GM12878 (cell line): ENCODE results near the gene TBC1D1. TPM values are rescaled to one million over a fixed set of nuclear protein-coding genes. Genes with fewer than 3 reads are reported as not detected.

Experiments
- ATAC-seq: fragments of 200-7000 bp; cut with Tn5 transposase; 3 replicates; pipeline ENCODE4 v1.9.1; 2020; ENCODE audit warnings: mild to moderate bottlenecking, moderate library complexity
- BruUV-seq: library from RNA; stranded (reverse); fragments of 400-500 nt; replicated peaks from 2 replicates; lab custom pipeline; 2021; lab: Mats Ljungman, UMichigan
- CTCF ChIA-PET: fragments of 300-600 bp; sonication (Branson Sonifier 250); formaldehyde crosslinking; extraction: SDS; loops from one replicate; lab custom pipeline; 2021; ENCODE audit warnings: inconsistent platforms; lab: Yijun Ruan, JAX
- POLR2A ChIA-PET: fragments of 350-600 bp; formaldehyde crosslinking; extraction: SDS; loops from one replicate; lab custom pipeline; 2021; ENCODE audit warnings: inconsistent platforms; lab: Charles Lee
- RAD21 ChIA-PET: fragments of 300-600 bp; sonication (Branson Sonifier 250); formaldehyde crosslinking; loops from one replicate; lab custom pipeline; 2023; ENCODE audit warnings: antibody characterized with exemption; ENCODE audit not compliant: unreplicated experiment; lab: Charles Lee
- SMC1A ChIA-PET: fragments of 300-600 bp; sonication (Branson Sonifier 250); formaldehyde crosslinking; loops from one replicate; lab custom pipeline; 2023; ENCODE audit not compliant: unreplicated experiment, uncharacterized antibody; lab: Charles Lee
- DNase-seq: peaks from one replicate; pipeline ENCODE4 v3.0.0-alpha.2; 2011; ENCODE audit warnings: low read depth, low spot score
- FAIRE-seq: peaks from 3 replicates; lab custom pipeline; 2011; peaks lifted over from hg19 to GRCh38; lab: Jason Lieb, UNC
- H2AFZ ChIP-seq: 2 replicates; pipeline ENCODE4 v1.6.0; 2011; ENCODE audit warnings: low read depth, low read length, control low read depth; ENCODE audit not compliant: control insufficient read depth
- H3K27ac ChIP-seq: 2 replicates; pipeline ENCODE4 v1.5.1; 2011; ENCODE audit warnings: control low read depth; ENCODE audit not compliant: control insufficient read depth, insufficient read depth
- H3K27me3 ChIP-seq, 2 experiments: replicated peaks in 1 of 2; 2 replicates each; pipeline versions ENCODE4 v1.6.0 to v1.6.1; 2011; ENCODE audit warnings: low read length in 1 of 2; ENCODE audit not compliant: control insufficient read depth in 2 of 2, insufficient read depth in 2 of 2
- H3K36me3 ChIP-seq, 2 experiments: 2 replicates each; pipeline ENCODE4 v1.5.1; 2011; ENCODE audit warnings: low read length in 1 of 2; ENCODE audit not compliant: control insufficient read depth in 2 of 2, insufficient read depth in 2 of 2
- H3K4me1 ChIP-seq: 2 replicates; pipeline ENCODE4 v1.6.1; 2011; ENCODE audit warnings: mild to moderate bottlenecking, low read length, moderate library complexity, mixed read lengths; ENCODE audit not compliant: control insufficient read depth, insufficient read depth
- H3K4me2 ChIP-seq: 2 replicates; pipeline ENCODE4 v1.6.0; 2011; ENCODE audit warnings: control low read depth; ENCODE audit not compliant: control insufficient read depth, insufficient read depth
- H3K4me3 ChIP-seq: fragments of 200-600 bp; sonication (generic); 2 replicates; pipeline ENCODE4 v1.5.1; 2016
- H3K79me2 ChIP-seq: 2 replicates; pipeline ENCODE4 v1.6.0; 2011; ENCODE audit warnings: low read length; ENCODE audit not compliant: control insufficient read depth, insufficient read depth
- H3K9ac ChIP-seq: 2 replicates; pipeline ENCODE4 v1.8.0; 2011; ENCODE audit warnings: low read length, control low read depth, mixed read lengths; ENCODE audit not compliant: control insufficient read depth, insufficient read depth
- H3K9me3 ChIP-seq: replicated peaks from 3 replicates; pipeline ENCODE4 v1.5.1; 2011; ENCODE audit warnings: mild to moderate bottlenecking, low read length; ENCODE audit not compliant: control insufficient read depth, insufficient read depth
- H4K20me1 ChIP-seq: 2 replicates; pipeline ENCODE4 v1.6.0; 2011; ENCODE audit not compliant: control insufficient read depth, insufficient read depth
- ASH2L ChIP-seq: fragments of 300-600, 200-600 bp; sonication (generic); IDR thresholded peaks from 2 replicates; pipeline ENCODE4 v1.6.1; 2017; ENCODE audit warnings: low read depth, mild to moderate bottlenecking, borderline replicate concordance
- CEBPZ ChIP-seq: fragments of 150-350 bp; IDR thresholded peaks from 2 replicates; pipeline ENCODE4 v1.6.1; 2016; ENCODE audit warnings: low read depth, low read length
- E2F8 ChIP-seq: fragments of 450-650 bp; IDR thresholded peaks from 2 replicates; pipeline ENCODE4 v1.6.1; 2018; ENCODE audit warnings: mild to moderate bottlenecking, low read depth, moderate library complexity; ENCODE audit not compliant: partially characterized antibody
- ELK1 ChIP-seq: IDR thresholded peaks from 2 replicates; pipeline ENCODE4 v1.6.1; 2012; ENCODE audit warnings: low read depth, low read length, improper control_type of control experiment
- MEF2B ChIP-seq: fragments of 450-650 bp; IDR thresholded peaks from 2 replicates; pipeline ENCODE4 v1.6.1; 2018; ENCODE audit warnings: mild to moderate bottlenecking, moderate library complexity; ENCODE audit not compliant: partially characterized antibody, poor library complexity, severe bottlenecking
- NBN ChIP-seq: fragments of 450-650 bp; IDR thresholded peaks from 2 replicates; pipeline ENCODE4 v1.6.1; 2016
- NFIC ChIP-seq: IDR thresholded peaks from 2 replicates; pipeline ENCODE4 v1.6.1; 2012; ENCODE audit warnings: low read depth, mild to moderate bottlenecking, inconsistent platforms, low read length, moderate library complexity
- PKNOX1 ChIP-seq: fragments of 450-650 bp; IDR thresholded peaks from 2 replicates; pipeline ENCODE4 v1.6.1; 2016; ENCODE audit warnings: mild to moderate bottlenecking
- SMARCA5 ChIP-seq: fragments of 450-650 bp; IDR thresholded peaks from 2 replicates; pipeline ENCODE4 v1.6.1; 2017; ENCODE audit warnings: mild to moderate bottlenecking
- ZNF217 ChIP-seq: fragments of 450-650 bp; IDR thresholded peaks from 2 replicates; pipeline ENCODE4 v1.6.1; 2017; ENCODE audit warnings: antibody characterized with exemption, mild to moderate bottlenecking
- ZNF687 ChIP-seq: fragments of 450-650 bp; IDR thresholded peaks from 2 replicates; pipeline ENCODE4 v1.6.1; 2017; ENCODE audit warnings: mild to moderate bottlenecking, moderate library complexity
- WGBS: methylation state at CpG from one replicate; pipeline ENCODE4 v1.1.6; 2016; ENCODE audit warnings: low lambda C conversion rate; ENCODE audit not compliant: insufficient replicate concordance, insufficient coverage; ENCODE audit errors: missing lambda C conversion rate; 5-methylcytosine and 5-hydroxymethylcytosine counted together
- in situ Hi-C: fragments of 300-500 bp; cut with MboI; formaldehyde crosslinking; loops from 9 replicates; pipeline ENCODE4 v1.14.3; 2018; ENCODE audit warnings: mixed read lengths
- intact Hi-C: fragments of 100-400 bp; cut with micrococcal nuclease; formaldehyde crosslinking; loops from one replicate; pipeline ENCODE4 v1.14.2; 2022; ENCODE audit not compliant: unreplicated experiment
- polyA plus RNA-seq, 11 experiments: library from polyadenylated mRNA; depleted of rRNA in 4 of 11; unstranded in 6 of 11; stranded (reverse) in 5 of 11; fragments of >200 nt; fragmentation: Nextera tagmentation in 4 of 11; fragmentation: Illumina TruSeq in 1 of 11; extraction: Ambion mirVana in 4 of 11; extraction: Trizol in 1 of 11; gene quantifications; 1 replicate in 1 of 11; 2 replicates in 10 of 11; pipeline versions ENCODE4 v1.2.1 to v1.2.3, GENCODE V29; 2011 to 2016; ENCODE audit warnings: inconsistent platforms in 2 of 11, missing spikeins in 2 of 11, low read depth in 1 of 11
- total RNA-seq, 4 experiments: library from RNA; depleted of rRNA in 3 of 4; stranded (reverse); fragments of >200 nt in 3 of 4; fragmentation: Illumina TruSeq in 1 of 4; extraction: Trizol in 1 of 4; gene quantifications; 2 replicates each; pipeline versions ENCODE4 v1.2.1 to v1.2.3, GENCODE V29; 2013 to 2021

TBC1D1 gene
- total and polyA plus RNA-seq, 10 of the 15 experiments (the other 5 are each of a cell fraction or from before 2014, with no cell fraction given): 5.3 to 102 (median 57.8) TPM

- SMC1A ChIA-PET: interaction anchor here (1.4 kb wide), 1 partner anchor 44 kb away, joined by 3 read pairs; no protein-coding TSS in a partner anchor
- FAIRE-seq: no peak
- CTCF ChIA-PET: interaction anchor here (0.6 to 1.0 kb wide), 2 partner anchors 11 to 557 kb away, joined by 3 read pairs; no protein-coding TSS in a partner anchor
- Histone ChIP-seq H3K4me1 (peaks cover 9% of the 10 kb centered on the region), H3K27ac (no peak overlapping the region), H3K36me3 (peaks cover 3 to 15% of the 10 kb centered on the region in 2 experiments), H3K9me3 (no peaks in the 10 kb centered on the region), H3K27me3 (no peaks in the 10 kb centered on the region), H4K20me1 (no peaks in the 10 kb centered on the region), H3K4me2 (no peak overlapping the region), H3K79me2 (no peaks in the 10 kb centered on the region), H2AFZ (no peak overlapping the region), H3K4me3 (no peak overlapping the region), H3K9ac (no peak overlapping the region)
- DNase-seq: no peak
- ATAC-seq: no peak
- POLR2A ChIA-PET: interaction anchor here (0.7 kb wide), 1 partner anchor 11 kb away, joined by 3 read pairs; no protein-coding TSS in a partner anchor
- BruUV-seq: no TSS peak
- in situ Hi-C loops: no loop called here
- intact Hi-C loops: no loop called here
- RAD21 ChIA-PET: no interaction called here
- 100% methylated on average over 4 of the region's 4 CpGs for WGBS
- TF ChIP-seq ELK1 (no peak), SMARCA5 (no peak), NFIC (no peak), CEBPZ (no peak), ZNF687 (no peak), NBN (no peak), MEF2B (no peak), E2F8 (no peak), ASH2L (no peak), ZNF217 (no peak), PKNOX1 (no peak)
These were observed 226.7 kb downstream of the TBC1D1 start for GRCh38 chr4:38117591-38117990.
